Ovary (tissue), 9 donors: ENCODE data around the gene C8B. TPM values are rescaled to one million over a fixed set of nuclear protein-coding genes. Genes with fewer than 3 reads are reported as not detected.

Experiments
- DNase-seq, 5 donors: peaks; one replicate each; pipeline ENCODE4 v3.0.0-alpha.2; 2019 to 2020
- H3K27ac ChIP-seq, 2 donors: fragments of 200-600 bp; one replicate each; pipeline versions ENCODE4 v1.5.1 to v1.8.0; 2019 to 2022
- H3K27me3 ChIP-seq: fragments of 200-600 bp; one replicate; pipeline ENCODE4 v1.8.0; 2022
- H3K36me3 ChIP-seq: fragments of 200-600 bp; sonication (generic); one replicate; pipeline ENCODE4 v1.5.1; 2019
- H3K4me1 ChIP-seq: one replicate; pipeline ENCODE4 v1.8.1; 2013; ENCODE audit warnings: mild to moderate bottlenecking, moderate library complexity; ENCODE audit not compliant: insufficient read depth
- H3K4me3 ChIP-seq: fragments of 200-600 bp; sonication (generic); one replicate; pipeline ENCODE4 v1.5.1; 2017
- H3K9me3 ChIP-seq, 2 donors: fragments of 200-600 bp in 1 of 2; sonication (generic) in 1 of 2; one replicate each; pipeline versions ENCODE4 v1.5.1 to v1.8.1; 2013 to 2019; ENCODE audit warnings: mild to moderate bottlenecking in 1 of 2, moderate library complexity in 1 of 2
- EP300 ChIP-seq: sonication (generic); formaldehyde crosslinking; IDR thresholded peaks from one replicate; pipeline ENCODE4 v1.6.1; 2017; ENCODE audit warnings: antibody characterized with exemption
- POLR2A ChIP-seq: fragments of 450-650 bp; IDR thresholded peaks from one replicate; pipeline ENCODE4 v1.6.1; 2017; ENCODE audit warnings: antibody characterized with exemption, mild to moderate bottlenecking, moderate library complexity
- WGBS, 3 donors: extraction: QIAGEN DNeasy Blood & Tissue Kit in 1 of 3; methylation state at CpG; one replicate each; pipeline versions ENCODE4 v1.1.5 to v1.1.7; 2013 to 2017; 5-methylcytosine and 5-hydroxymethylcytosine counted together
- intact Hi-C, 4 donors: fragments of 100-400 bp; cut with DNase I; formaldehyde crosslinking; loops; one replicate each; pipeline versions ENCODE4 v1.11.0 to v1.15.1; 2022 to 2023
- polyA plus RNA-seq, 2 donors: library from polyadenylated mRNA; stranded (reverse); fragments of 200-250 nt in 1 of 2; fragments of 350-450 nt in 1 of 2; fragmentation: Illumina TruSeq in 1 of 2; extraction: RNeasy Lipid Tissue Mini Kit (QIAGEN cat#74804) in 1 of 2; gene quantifications; one replicate each; pipeline ENCODE4 v1.2.3, GENCODE V29; 2013 to 2014
- total RNA-seq, 7 donors: library from RNA; depleted of rRNA in 2 of 7; stranded (reverse); fragments of >200 nt in 2 of 7; fragmentation: NEBNext Ultra II Directional in 3 of 7; extraction: Animal tissue kit (Norgen Biotek cat#: 25700) in 3 of 7; gene quantifications; one replicate each; pipeline versions ENCODE4 v1.1.0 to v1.2.4, GENCODE V29; 2016 to 2023
- TF ChIP-seq, protein P1 (sequence below), 3 donors: fragments of 450-650 bp in 2 of 3; fragments of 200-600 bp in 1 of 3; IDR thresholded peaks; one replicate each; pipeline versions ENCODE4 v1.5.1 to v1.8.0; 2016 to 2022; ENCODE audit warnings: antibody characterized with exemption in 3 of 3, mild to moderate bottlenecking in 1 of 3
- donor health status: DM: no; HTN: no; CAD: no; lungs with moderate emphysema.
- donor health status: DM: no; HTN: no; CAD: no.
- donor health status: Bipolar disorder and iron deficiency.
- donor health status: DM: yes; HTN: yes; CAD: no.
- donor health status: DM: no; HTN: no; CAD: no.
- donor health status: DM: yes; HTN: yes; CAD: no.

Gene C8B
- total and polyA plus RNA-seq, 9 donors, result 0.13 TPM; not detected in 8

DNA sequence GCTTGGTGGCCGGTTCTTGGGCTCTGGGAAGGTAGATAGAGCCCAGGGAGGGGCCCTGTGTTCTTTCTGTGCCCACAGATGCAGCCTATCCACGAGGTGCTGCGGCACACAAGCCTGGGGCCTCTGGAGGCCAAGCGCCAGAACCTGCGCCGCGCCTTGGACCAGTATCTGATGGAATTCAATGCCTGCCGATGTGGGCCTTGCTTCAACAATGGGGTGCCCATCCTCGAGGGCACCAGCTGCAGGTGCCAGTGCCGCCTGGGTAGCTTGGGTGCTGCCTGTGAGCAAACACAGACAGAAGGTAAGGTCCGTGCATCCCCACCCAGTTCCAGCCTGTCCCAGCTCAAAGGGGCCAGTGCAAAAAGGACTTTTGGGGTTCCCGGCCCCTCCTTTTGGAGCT, 53.5 kb downstream of the C8B start:
- DNase-seq, result no peak
- Histone ChIP-seq H3K36me3 (no peaks in the 10 kb centered on the region), H3K4me1 (no peaks in the 10 kb centered on the region), H3K4me3 (no peak overlapping the region), H3K27ac (no peak overlapping the region), H3K9me3 (no peaks in the 10 kb centered on the region), H3K27me3 (no peaks in the 10 kb centered on the region)
- TF ChIP-seq POLR2A (no peak), EP300 (no peak)
- TF ChIP-seq, protein P1, sequence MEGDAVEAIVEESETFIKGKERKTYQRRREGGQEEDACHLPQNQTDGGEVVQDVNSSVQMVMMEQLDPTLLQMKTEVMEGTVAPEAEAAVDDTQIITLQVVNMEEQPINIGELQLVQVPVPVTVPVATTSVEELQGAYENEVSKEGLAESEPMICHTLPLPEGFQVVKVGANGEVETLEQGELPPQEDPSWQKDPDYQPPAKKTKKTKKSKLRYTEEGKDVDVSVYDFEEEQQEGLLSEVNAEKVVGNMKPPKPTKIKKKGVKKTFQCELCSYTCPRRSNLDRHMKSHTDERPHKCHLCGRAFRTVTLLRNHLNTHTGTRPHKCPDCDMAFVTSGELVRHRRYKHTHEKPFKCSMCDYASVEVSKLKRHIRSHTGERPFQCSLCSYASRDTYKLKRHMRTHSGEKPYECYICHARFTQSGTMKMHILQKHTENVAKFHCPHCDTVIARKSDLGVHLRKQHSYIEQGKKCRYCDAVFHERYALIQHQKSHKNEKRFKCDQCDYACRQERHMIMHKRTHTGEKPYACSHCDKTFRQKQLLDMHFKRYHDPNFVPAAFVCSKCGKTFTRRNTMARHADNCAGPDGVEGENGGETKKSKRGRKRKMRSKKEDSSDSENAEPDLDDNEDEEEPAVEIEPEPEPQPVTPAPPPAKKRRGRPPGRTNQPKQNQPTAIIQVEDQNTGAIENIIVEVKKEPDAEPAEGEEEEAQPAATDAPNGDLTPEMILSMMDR (IDR thresholded peaks at IDR 0.05), result no peak
- 85 to 87% (median 87%) methylated on average over 12 of the region's 12 CpGs for WGBS, 3 donors
- intact Hi-C loops, result no loop called here

DNA sequence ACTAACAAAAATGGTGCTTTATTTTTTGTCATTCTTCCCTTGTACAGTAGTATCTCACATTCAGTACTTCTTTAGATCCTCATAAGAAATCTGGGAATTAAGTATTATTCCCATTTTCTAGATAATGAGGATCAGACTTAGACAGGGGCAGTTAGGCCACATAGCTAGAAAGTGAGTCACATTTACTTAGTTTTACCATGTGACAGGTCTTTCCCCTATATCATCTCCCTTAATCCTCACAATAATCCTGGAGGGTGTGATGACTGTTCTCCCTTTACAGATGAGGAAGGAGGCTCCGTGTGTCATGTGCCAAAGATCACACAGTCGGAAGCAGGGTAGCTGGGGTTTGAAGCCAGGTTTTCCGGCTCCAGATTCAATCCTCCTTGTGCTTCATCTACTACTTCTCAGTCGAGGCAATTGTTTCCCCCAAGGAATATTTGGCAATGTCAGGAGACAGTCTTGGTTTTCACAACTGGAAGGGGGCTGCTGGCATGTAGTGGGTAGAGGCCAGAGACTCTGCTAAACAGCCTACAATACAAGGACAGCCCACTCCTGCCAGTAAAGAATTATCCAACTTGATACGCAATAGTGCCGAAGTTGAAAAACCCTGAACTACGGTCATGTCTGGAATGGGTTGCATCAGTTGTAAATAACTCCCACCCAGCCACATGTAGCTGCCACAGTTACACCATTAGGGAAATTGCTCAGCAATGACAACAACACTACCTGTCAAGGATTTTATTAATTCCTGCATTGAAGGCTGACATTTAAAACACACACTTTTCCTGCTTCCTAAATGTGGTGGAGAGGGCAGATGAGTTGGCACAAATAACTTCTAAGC, 54.5 kb downstream of the C8B start:
- no peak overlapping the region for H3K4me3 ChIP-seq
- H3K4me1 ChIP-seq, result no peaks in the 10 kb centered on the region
- intact Hi-C loops, result no loop called here
- no peak for DNase-seq
- no peaks in the 10 kb centered on the region for H3K36me3 ChIP-seq
- WGBS, 3 donors, result 70% methylated on average over 7 of the region's 7 CpGs
- no peak for TF ChIP-seq EP300
- TF ChIP-seq, protein P1 (IDR thresholded peaks at IDR 0.05), result no peak
- TF ChIP-seq POLR2A, result no peak
- H3K9me3 ChIP-seq, result no peaks in the 10 kb centered on the region
- no peaks in the 10 kb centered on the region for H3K27me3 ChIP-seq
- H3K27ac ChIP-seq, result no peak overlapping the region

DNA sequence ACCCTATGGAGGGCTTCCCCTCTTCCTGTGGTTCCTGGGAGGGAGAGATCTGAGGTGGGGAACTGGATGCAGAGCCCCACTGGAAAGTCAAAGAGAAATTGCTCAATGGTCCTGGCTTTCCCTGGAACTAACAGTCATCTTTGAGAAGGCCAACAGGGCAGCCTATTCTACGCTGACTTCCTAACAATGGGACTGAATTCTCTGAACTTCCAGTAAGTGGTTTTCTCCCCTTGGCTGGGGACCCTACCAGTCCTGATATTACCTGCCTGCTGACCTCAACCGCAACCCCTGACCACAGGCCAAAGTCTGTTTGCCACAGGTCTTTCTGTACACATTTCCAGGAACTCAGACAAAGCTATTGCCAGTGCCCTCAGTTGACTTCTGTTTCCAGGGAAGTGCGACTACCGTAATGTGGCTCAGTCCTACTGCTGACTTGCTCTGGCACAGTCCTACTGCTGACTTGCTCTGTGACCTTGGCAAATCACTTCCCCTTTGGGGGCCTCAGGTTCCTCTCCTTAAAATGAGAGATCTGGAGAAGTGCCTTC, 55.3 kb downstream of the C8B start:
- WGBS, 3 donors, result 84 to 88% (median 84%) methylated on average over 4 of the region's 4 CpGs
- DNase-seq, result no peak
- no peak overlapping the region for H3K27ac ChIP-seq
- H3K4me1 ChIP-seq, result no peaks in the 10 kb centered on the region
- intact Hi-C loops, result no loop called here
- no peaks in the 10 kb centered on the region for H3K9me3 ChIP-seq
- no peak for TF ChIP-seq EP300
- no peak for TF ChIP-seq POLR2A
- TF ChIP-seq, protein P1 (IDR thresholded peaks at IDR 0.05), result no peak
- no peaks in the 10 kb centered on the region for H3K27me3 ChIP-seq
- H3K4me3 ChIP-seq, result no peak overlapping the region
- no peaks in the 10 kb centered on the region for H3K36me3 ChIP-seq

DNA sequence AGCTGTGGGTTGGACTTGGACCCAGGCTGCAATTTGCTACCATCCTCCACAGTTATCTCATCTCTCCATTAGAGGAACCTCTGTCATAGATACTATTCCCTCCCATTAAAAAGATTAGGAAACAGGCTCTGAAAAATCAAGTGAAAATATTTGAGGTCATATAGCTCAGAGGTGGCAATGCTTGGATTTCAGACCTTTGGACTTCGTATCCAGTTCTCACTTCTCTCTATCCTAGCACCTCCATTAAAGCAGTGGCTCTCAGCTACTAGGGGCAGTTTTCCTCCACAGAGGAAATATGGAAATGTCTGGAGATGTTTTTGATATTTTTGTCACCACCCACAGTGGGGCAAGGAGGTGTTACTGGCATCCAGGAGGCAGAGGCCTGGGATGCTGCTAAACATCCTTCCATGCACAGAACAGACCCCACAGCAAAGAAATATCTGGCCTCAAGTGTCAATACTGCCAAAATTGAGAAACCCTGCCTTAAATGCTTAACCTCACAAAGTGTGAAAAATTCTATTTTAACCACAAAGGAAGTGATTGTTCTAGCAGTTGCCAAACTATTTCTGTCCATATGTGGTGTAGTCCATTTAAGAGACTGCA, 57.1 kb downstream of the C8B start:
- intact Hi-C loops, result no loop called here
- H3K27me3 ChIP-seq, result no peaks in the 10 kb centered on the region
- H3K36me3 ChIP-seq, result no peaks in the 10 kb centered on the region
- H3K9me3 ChIP-seq, result no peaks in the 10 kb centered on the region
- 85 to 95% (median 90%) methylated on average over 1 of the region's 1 CpG for WGBS, 3 donors
- no peaks in the 10 kb centered on the region for H3K4me1 ChIP-seq
- no peak overlapping the region for H3K27ac ChIP-seq
- H3K4me3 ChIP-seq, result no peak overlapping the region
- TF ChIP-seq EP300 (no peak), POLR2A (no peak)
- TF ChIP-seq, protein P1 (IDR thresholded peaks at IDR 0.05), result no peak
- DNase-seq, result no peak
